Measurements from ENCODE around the gene SMIM36.
"Not testable (repeated sequence)": the region's sequence is repeated elsewhere in the genome, so short reads cannot be mapped to it uniquely, and the experiment has no call there.

The SMIM36 gene

GRCh38 chr17:55426851-55427586, 84.2 kb downstream of the SMIM36 start:
- Histone ChIP-seq H3K9me3 (replicated peaks; ENCODE audit: low read length) (no peaks in the 10 kb centered on the region), H3K27me3 (ENCODE audit: control insufficient read depth, insufficient read depth, low read length) (peaks cover 22% of the 10 kb centered on the region), H3K36me3 (ENCODE audit: insufficient read depth, low read length) (no peaks in the 10 kb centered on the region), H3K9ac (ENCODE audit: low read depth, low read length) (no peak overlapping the region), H3K4me3 (ENCODE audit: low read length) (no peak overlapping the region), H3K4me2 (ENCODE audit: low read length) (no peak overlapping the region), H3K4me1 (ENCODE audit: control insufficient read depth, insufficient read depth, low read length) (peaks cover 23% of the 10 kb centered on the region)

GRCh38 chr17:55424893-55425540, 86.2 kb downstream of the SMIM36 start:
- Histone ChIP-seq H3K9me3 (replicated peaks; ENCODE audit: low read length) (no peaks in the 10 kb centered on the region), H3K27me3 (ENCODE audit: control insufficient read depth, insufficient read depth, low read length) (peaks cover 22% of the 10 kb centered on the region), H3K4me3 (ENCODE audit: low read length) (no peak overlapping the region), H3K36me3 (ENCODE audit: insufficient read depth, low read length) (no peaks in the 10 kb centered on the region), H3K4me1 (ENCODE audit: control insufficient read depth, insufficient read depth, low read length) (peaks cover 14% of the 10 kb centered on the region), H3K9ac (ENCODE audit: low read depth, low read length) (no peak overlapping the region), H3K4me2 (ENCODE audit: low read length) (no peak overlapping the region)

GRCh38 chr17:55423535-55423934, 87.7 kb downstream of the SMIM36 start:
- Histone ChIP-seq H3K4me2 (ENCODE audit: low read length) (no peak overlapping the region), H3K4me1 (ENCODE audit: control insufficient read depth, insufficient read depth, low read length) (peaks cover 14% of the 10 kb centered on the region), H3K9ac (ENCODE audit: low read depth, low read length) (no peak overlapping the region), H3K36me3 (ENCODE audit: insufficient read depth, low read length) (no peaks in the 10 kb centered on the region), H3K4me3 (ENCODE audit: low read length) (no peak overlapping the region), H3K27me3 (ENCODE audit: control insufficient read depth, insufficient read depth, low read length) (peaks cover 22% of the 10 kb centered on the region), H3K9me3 (replicated peaks; ENCODE audit: low read length) (no peaks in the 10 kb centered on the region)

DNA sequence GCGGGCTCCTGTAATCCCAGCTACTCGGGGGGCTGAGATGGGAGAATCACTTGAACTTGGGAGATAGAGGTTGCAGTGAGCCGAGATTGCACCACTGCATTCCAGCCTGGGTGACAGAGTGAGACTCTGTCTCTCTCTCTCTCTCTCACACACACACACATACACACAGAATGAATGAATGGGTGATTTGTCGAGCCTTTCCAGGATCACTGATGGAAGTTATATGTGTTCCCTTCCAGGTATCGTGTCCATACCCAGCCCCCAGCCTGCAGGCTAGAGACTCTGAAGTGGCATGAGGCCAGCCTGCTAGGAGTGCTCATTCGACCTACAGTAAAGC, 88.5 kb downstream of the SMIM36 start:
- Histone ChIP-seq H3K4me1 (ENCODE audit: control insufficient read depth, insufficient read depth, low read length) (peaks cover 14% of the 10 kb centered on the region), H3K27me3 (ENCODE audit: control insufficient read depth, insufficient read depth, low read length) (peaks cover 22% of the 10 kb centered on the region)
- not testable (repeated sequence) for H3K4me3 ChIP-seq (ENCODE audit: low read length); H3K9me3 ChIP-seq (replicated peaks; ENCODE audit: low read length); H3K36me3 ChIP-seq (ENCODE audit: insufficient read depth, low read length); H3K9ac ChIP-seq (ENCODE audit: low read depth, low read length); H3K4me2 ChIP-seq (ENCODE audit: low read length)

GRCh38 chr17:55421179-55421934, 89.9 kb downstream of the SMIM36 start, which contains the start of gene MMD:
TSS of gene MMD (minus strand) at chr17:55421835. CDS start at chr17:55421695, 140 bp downstream.
- H3K4me1 ChIP-seq (ENCODE audit: control insufficient read depth, insufficient read depth, low read length) = peaks cover 5% of the 10 kb centered on the region
- no peaks in the 10 kb centered on the region for H3K36me3 ChIP-seq (ENCODE audit: insufficient read depth, low read length)
- peak within 1 kb of the TSS; percentile 91 for H3K9ac ChIP-seq (ENCODE audit: low read depth, low read length)
- H3K4me3 ChIP-seq (ENCODE audit: low read length) = peak within 1 kb of the TSS; percentile 99
- no peaks in the 10 kb centered on the region for H3K9me3 ChIP-seq (replicated peaks; ENCODE audit: low read length)
- H3K4me2 ChIP-seq (ENCODE audit: low read length) = peak within 1 kb of the TSS; percentile 99
- peaks cover 22% of the 10 kb centered on the region for H3K27me3 ChIP-seq (ENCODE audit: control insufficient read depth, insufficient read depth, low read length)

DNA sequence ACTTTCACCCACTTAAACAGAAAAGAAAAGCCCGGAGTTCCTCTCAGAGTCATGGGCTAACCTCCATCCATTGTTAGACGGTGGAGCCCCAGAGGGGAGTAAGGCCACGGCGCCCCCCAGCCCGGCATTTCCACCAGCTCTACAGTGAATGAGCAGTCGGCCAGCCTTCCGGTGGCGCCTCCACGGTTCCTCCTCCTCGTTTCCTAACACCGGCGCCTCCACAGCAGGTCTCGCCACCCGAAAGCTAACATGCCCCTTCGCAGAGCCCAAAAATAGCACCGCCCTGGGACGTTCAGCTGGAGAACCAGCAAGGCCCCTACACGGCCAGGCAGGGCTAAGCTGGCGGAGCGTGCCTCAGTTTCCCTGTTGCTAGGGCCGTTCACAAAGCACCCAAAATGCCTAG, 90.5 kb downstream of the SMIM36 start:
- H3K4me2 ChIP-seq (ENCODE audit: low read length) = peak overlapping the region; percentile 99
- peaks cover 22% of the 10 kb centered on the region for H3K27me3 ChIP-seq (ENCODE audit: control insufficient read depth, insufficient read depth, low read length)
- peak overlapping the region; percentile 99 for H3K4me3 ChIP-seq (ENCODE audit: low read length)
- peaks cover 5% of the 10 kb centered on the region for H3K4me1 ChIP-seq (ENCODE audit: control insufficient read depth, insufficient read depth, low read length)
- H3K9me3 ChIP-seq (replicated peaks; ENCODE audit: low read length) = no peaks in the 10 kb centered on the region
- H3K36me3 ChIP-seq (ENCODE audit: insufficient read depth, low read length) = no peaks in the 10 kb centered on the region
- H3K9ac ChIP-seq (ENCODE audit: low read depth, low read length) = peak overlapping the region; percentile 91

DNA sequence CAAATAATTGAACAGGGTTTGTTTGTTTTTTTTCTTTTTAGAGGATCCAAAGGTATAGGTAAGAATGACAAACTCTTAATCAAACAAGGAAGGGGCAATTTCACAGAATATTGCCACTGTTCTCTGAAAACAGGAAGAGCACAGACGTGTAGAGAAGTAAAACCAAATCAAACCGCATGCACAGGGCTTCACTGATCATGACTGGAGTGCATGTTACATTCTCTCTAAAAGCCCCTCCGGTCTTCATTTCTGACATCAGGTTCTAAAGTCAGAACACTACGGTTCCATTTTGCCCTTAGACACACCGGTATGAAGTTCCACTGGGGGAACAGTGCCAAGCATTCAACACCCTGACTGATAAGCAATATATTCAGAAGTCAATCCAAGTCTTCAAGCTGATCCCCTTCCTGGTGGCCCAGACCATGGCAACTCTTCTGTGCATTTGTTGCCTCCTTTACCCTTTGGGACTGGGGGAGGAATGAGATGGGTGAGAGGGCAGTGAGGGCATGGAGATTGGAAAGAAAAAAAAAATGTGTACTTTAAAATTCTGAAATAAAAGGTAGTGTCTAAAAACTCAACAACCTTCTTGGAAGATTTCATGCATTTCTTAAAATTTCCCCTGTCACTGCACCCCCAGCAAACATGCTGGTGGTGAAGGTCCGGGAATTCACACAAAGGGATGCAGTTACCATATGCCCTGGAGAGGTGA, 91.0 kb downstream of the SMIM36 start:
- peaks cover 19% of the 10 kb centered on the region for H3K27me3 ChIP-seq (ENCODE audit: control insufficient read depth, insufficient read depth, low read length)
- no peaks in the 10 kb centered on the region for H3K36me3 ChIP-seq (ENCODE audit: insufficient read depth, low read length)
- H3K4me2 ChIP-seq (ENCODE audit: low read length) = peak overlapping the region; percentile 99
- peaks cover 5% of the 10 kb centered on the region for H3K4me1 ChIP-seq (ENCODE audit: control insufficient read depth, insufficient read depth, low read length)
- H3K4me3 ChIP-seq (ENCODE audit: low read length) = peak overlapping the region; percentile 99
- no peaks in the 10 kb centered on the region for H3K9me3 ChIP-seq (replicated peaks; ENCODE audit: low read length)
- H3K9ac ChIP-seq (ENCODE audit: low read depth, low read length) = peak overlapping the region; percentile 91

GRCh38 chr17:55418369-55419268, 92.6 kb downstream of the SMIM36 start:
- H3K4me3 ChIP-seq (ENCODE audit: low read length) = no peak overlapping the region
- no peak overlapping the region for H3K4me2 ChIP-seq (ENCODE audit: low read length)
- no peak overlapping the region for H3K9ac ChIP-seq (ENCODE audit: low read depth, low read length)
- H3K4me1 ChIP-seq (ENCODE audit: control insufficient read depth, insufficient read depth, low read length) = peaks cover 5% of the 10 kb centered on the region
- peaks cover 4% of the 10 kb centered on the region for H3K36me3 ChIP-seq (ENCODE audit: insufficient read depth, low read length)
- H3K9me3 ChIP-seq (replicated peaks; ENCODE audit: low read length) = no peaks in the 10 kb centered on the region
- peaks cover 4% of the 10 kb centered on the region for H3K27me3 ChIP-seq (ENCODE audit: control insufficient read depth, insufficient read depth, low read length)

DNA sequence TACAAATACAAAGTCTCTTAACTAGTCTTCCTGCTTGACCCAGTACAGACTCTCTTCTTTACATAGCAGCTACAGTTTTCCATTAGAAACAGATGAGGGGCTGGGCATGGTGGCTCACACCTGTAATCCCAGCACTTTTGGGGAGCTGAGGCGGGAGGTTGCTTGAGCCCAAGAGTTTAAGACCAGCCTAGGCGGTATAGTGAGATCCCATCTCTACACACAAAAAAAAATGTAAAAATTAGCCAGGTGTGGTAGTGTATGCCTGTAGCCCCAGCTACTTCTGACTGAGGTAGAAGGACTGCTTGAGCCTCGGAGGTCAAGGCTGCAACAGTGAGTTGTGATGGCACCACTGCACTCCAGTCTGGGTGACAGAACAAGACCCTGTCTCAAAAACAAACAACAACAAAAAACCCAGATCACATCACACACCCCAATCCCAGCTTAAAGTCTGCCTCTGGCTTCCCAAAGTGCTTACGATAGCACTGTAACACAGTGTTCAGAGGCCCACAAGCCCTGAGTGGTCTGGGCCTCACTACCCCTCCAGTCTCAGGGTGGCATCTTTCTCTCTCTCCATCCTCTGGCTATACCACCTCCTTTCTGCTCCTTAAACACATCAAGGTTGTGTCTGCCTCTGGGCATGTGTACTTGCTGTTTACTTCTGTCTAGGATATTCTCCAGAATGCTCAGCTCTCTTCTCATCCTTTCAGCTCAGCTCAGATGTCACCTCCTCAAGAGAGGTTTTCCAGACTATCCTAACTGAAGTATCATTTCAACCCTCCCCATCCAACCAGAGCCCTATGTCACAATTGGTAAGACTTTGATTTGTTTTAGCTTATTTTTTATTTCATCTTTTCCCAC, 93.6 kb downstream of the SMIM36 start:
- no peak overlapping the region for H3K4me2 ChIP-seq (ENCODE audit: low read length)
- H3K36me3 ChIP-seq (ENCODE audit: insufficient read depth, low read length) = peaks cover 11% of the 10 kb centered on the region
- no peak overlapping the region for H3K9ac ChIP-seq (ENCODE audit: low read depth, low read length)
- no peak overlapping the region for H3K4me3 ChIP-seq (ENCODE audit: low read length)
- no peaks in the 10 kb centered on the region for H3K27me3 ChIP-seq (ENCODE audit: control insufficient read depth, insufficient read depth, low read length)
- H3K4me1 ChIP-seq (ENCODE audit: control insufficient read depth, insufficient read depth, low read length) = peaks cover 5% of the 10 kb centered on the region
- no peaks in the 10 kb centered on the region for H3K9me3 ChIP-seq (replicated peaks; ENCODE audit: low read length)

GRCh38 chr17:55416470-55417052, 94.7 kb downstream of the SMIM36 start:
- no peak overlapping the region for H3K9ac ChIP-seq (ENCODE audit: low read depth, low read length)
- H3K4me1 ChIP-seq (ENCODE audit: control insufficient read depth, insufficient read depth, low read length) = no peaks in the 10 kb centered on the region
- peaks cover 19% of the 10 kb centered on the region for H3K36me3 ChIP-seq (ENCODE audit: insufficient read depth, low read length)
- H3K27me3 ChIP-seq (ENCODE audit: control insufficient read depth, insufficient read depth, low read length) = no peaks in the 10 kb centered on the region
- H3K4me3 ChIP-seq (ENCODE audit: low read length) = no peak overlapping the region
- no peaks in the 10 kb centered on the region for H3K9me3 ChIP-seq (replicated peaks; ENCODE audit: low read length)
- H3K4me2 ChIP-seq (ENCODE audit: low read length) = peak overlapping the region; percentile 9

Measured in skeletal muscle satellite cell (primary cell).